GM23338 (cell line): ENCODE results near the gene SPC24. TPM values are rescaled to one million over a fixed set of nuclear protein-coding genes. Genes with fewer than 3 reads are reported as not detected.

Source experiments
- ATAC-seq: fragments of 200-7000 bp; cut with Tn5 transposase; 3 replicates; pipeline ENCODE4 v1.9.1; 2020
- DNase-seq: peaks from one replicate; pipeline ENCODE4 v3.0.0-alpha.2; 2015; ENCODE audit warnings: low spot score
- H2AFZ ChIP-seq: fragments of 200-600 bp; sonication (generic); 2 replicates; pipeline ENCODE4 v1.8.0; 2016; ENCODE audit warnings: antibody characterized with exemption, mild to moderate bottlenecking, moderate library complexity
- H3F3A ChIP-seq: fragments of 200-600 bp; sonication (generic); replicated peaks from 2 replicates; pipeline ENCODE4 v1.8.0; 2017; ENCODE audit warnings: antibody characterized with exemption, mixed run types, low read depth
- H3K27ac ChIP-seq: fragments of 200-600 bp; sonication (generic); 2 replicates; pipeline ENCODE4 v1.6.1; 2016; ENCODE audit warnings: low read depth
- H3K27me3 ChIP-seq: fragments of 200-600 bp; sonication (generic); 2 replicates; pipeline ENCODE4 v1.8.0; 2016; ENCODE audit warnings: mild to moderate bottlenecking, mixed run types, moderate library complexity; ENCODE audit not compliant: insufficient read depth
- H3K36me3 ChIP-seq: fragments of 200-600 bp; sonication (generic); 2 replicates; pipeline ENCODE4 v1.8.0; 2016; ENCODE audit warnings: mild to moderate bottlenecking; ENCODE audit not compliant: insufficient read depth
- H3K4me1 ChIP-seq: fragments of 200-600 bp; sonication (generic); 2 replicates; pipeline ENCODE4 v1.8.0; 2016; ENCODE audit warnings: mild to moderate bottlenecking, moderate library complexity; ENCODE audit not compliant: insufficient read depth
- H3K4me2 ChIP-seq: fragments of 200-600 bp; sonication (generic); 2 replicates; pipeline ENCODE4 v1.7.1; 2017; ENCODE audit warnings: mixed run types
- H3K4me3 ChIP-seq: fragments of 200-600 bp; sonication (generic); 2 replicates; pipeline ENCODE4 v1.6.1; 2016; ENCODE audit warnings: mixed run types
- H3K79me2 ChIP-seq: fragments of 200-600 bp; sonication (generic); replicated peaks from 2 replicates; pipeline ENCODE4 v1.8.0; 2017; ENCODE audit warnings: mild to moderate bottlenecking; ENCODE audit not compliant: insufficient read depth
- H3K9me2 ChIP-seq: fragments of 200-600 bp; sonication (generic); 2 replicates; pipeline ENCODE4 v1.8.0; 2017; ENCODE audit not compliant: insufficient read depth
- H4K20me1 ChIP-seq: fragments of 200-600 bp; sonication (generic); replicated peaks from 2 replicates; pipeline ENCODE4 v1.8.0; 2017; ENCODE audit warnings: mild to moderate bottlenecking; ENCODE audit not compliant: insufficient read depth
- H3K27ac Mint-ChIP-seq: 2 replicates; pipeline ENCODE4 v1.8.0; 2020; ENCODE audit warnings: inconsistent platforms, mild to moderate bottlenecking, moderate library complexity, mixed read lengths
- H3K27me3 Mint-ChIP-seq: 3 replicates; pipeline ENCODE4 v1.8.0; 2022; ENCODE audit warnings: low read depth, mild to moderate bottlenecking, moderate library complexity, mixed read lengths, inconsistent platforms; ENCODE audit not compliant: insufficient read depth, poor library complexity
- H3K36me3 Mint-ChIP-seq: 3 replicates; pipeline ENCODE4 v1.8.0; 2021; ENCODE audit warnings: low read depth, mild to moderate bottlenecking, inconsistent platforms, moderate library complexity, mixed read lengths
- H3K4me1 Mint-ChIP-seq: 3 replicates; pipeline ENCODE4 v1.8.0; 2020; ENCODE audit warnings: mild to moderate bottlenecking, inconsistent platforms, mixed read lengths
- H3K4me3 Mint-ChIP-seq: 3 replicates; pipeline ENCODE4 v1.8.0; 2021; ENCODE audit warnings: moderate library complexity, mild to moderate bottlenecking, inconsistent platforms, mixed read lengths
- H3K9me3 Mint-ChIP-seq: 3 replicates; pipeline ENCODE4 v1.8.0; 2020; ENCODE audit warnings: moderate library complexity, mild to moderate bottlenecking, inconsistent platforms, mixed read lengths
- ETS1 ChIP-seq: IDR thresholded peaks from 2 replicates; pipeline ENCODE4 v1.6.1; 2016; ENCODE audit warnings: antibody characterized with exemption
- EZH2 ChIP-seq: fragments of 200-600 bp; sonication (generic); IDR thresholded peaks from one replicate; pipeline ENCODE4 v1.8.0; 2017; ENCODE audit warnings: antibody characterized with exemption, mild to moderate bottlenecking, low read depth; ENCODE audit not compliant: unreplicated experiment
- polyA plus RNA-seq: library from polyadenylated mRNA; unstranded; fragments of >200 nt; fragmentation: Nextera tagmentation; extraction: Ambion mirVana; gene quantifications from 2 replicates; pipeline ENCODE4 v1.2.1, GENCODE V29; 2016
- total RNA-seq: library from RNA; depleted of rRNA; stranded (reverse); fragments of >200 nt; shearing (Covaris generic); gene quantifications from 2 replicates; pipeline ENCODE4 v1.2.3, GENCODE V29; 2014
- TF ChIP-seq, protein P1 (sequence below): fragments of 250-450 bp; sonication (Bioruptor Pico); IDR thresholded peaks from 2 replicates; pipeline ENCODE4 v1.5.0; 2020; ENCODE audit warnings: mild to moderate bottlenecking, moderate library complexity

The SPC24 gene
- total and polyA plus RNA-seq, 2 experiments from 2014 or later = 38.7 to 40.6 TPM

DNA sequence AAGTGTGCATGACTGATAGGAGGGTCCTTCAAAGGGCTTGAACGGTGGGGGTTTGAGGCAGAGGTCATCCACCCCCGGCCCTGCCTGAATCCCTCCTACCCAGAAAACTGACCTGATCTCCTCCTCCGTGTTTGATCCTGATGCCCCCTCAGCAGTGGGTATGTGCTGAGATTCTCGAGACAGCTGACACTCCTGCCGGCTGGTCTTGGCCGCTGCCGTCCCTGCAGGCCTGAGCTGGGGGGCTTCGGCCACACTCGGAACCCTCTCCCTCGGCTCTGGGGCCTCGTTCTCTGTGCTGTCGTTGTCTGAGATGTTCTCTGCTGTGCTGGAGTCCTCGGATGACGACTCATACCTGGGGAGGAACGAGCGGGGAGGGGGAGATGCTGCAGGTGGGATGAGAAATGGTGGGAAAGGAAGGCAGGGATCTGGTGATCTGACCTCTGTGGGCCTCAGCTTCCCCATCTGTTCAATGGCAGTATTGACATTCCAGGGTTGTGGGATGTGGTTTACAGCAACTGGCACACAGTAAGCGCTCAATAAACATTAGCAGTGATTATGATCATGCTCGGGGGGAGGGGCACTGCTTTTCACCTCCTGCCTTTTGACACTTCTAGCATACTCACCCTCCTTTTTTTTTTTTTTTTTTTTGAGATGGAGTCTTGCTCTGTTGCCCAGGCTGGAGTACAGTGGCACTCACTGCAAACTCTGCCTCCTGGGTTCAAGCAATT, 21.0 kb upstream of the SPC24 start:
- H3K36me3 ChIP-seq = peaks cover 5% of the 10 kb centered on the region; the same call in 1 of the 2 replicates
- no peak for ATAC-seq
- Mint-ChIP-seq H3K4me3 (no peak overlapping the region), H3K36me3 (peaks cover 34% of the 10 kb centered on the region), H3K4me1 (no peaks in the 10 kb centered on the region), H3K27me3 (peaks cover 3% of the 10 kb centered on the region), H3K9me3 (no peaks in the 10 kb centered on the region), H3K27ac (no peak overlapping the region)
- no peaks in the 10 kb centered on the region; the same call in none of the 2 replicates for H4K20me1 ChIP-seq
- TF ChIP-seq, protein P1, sequence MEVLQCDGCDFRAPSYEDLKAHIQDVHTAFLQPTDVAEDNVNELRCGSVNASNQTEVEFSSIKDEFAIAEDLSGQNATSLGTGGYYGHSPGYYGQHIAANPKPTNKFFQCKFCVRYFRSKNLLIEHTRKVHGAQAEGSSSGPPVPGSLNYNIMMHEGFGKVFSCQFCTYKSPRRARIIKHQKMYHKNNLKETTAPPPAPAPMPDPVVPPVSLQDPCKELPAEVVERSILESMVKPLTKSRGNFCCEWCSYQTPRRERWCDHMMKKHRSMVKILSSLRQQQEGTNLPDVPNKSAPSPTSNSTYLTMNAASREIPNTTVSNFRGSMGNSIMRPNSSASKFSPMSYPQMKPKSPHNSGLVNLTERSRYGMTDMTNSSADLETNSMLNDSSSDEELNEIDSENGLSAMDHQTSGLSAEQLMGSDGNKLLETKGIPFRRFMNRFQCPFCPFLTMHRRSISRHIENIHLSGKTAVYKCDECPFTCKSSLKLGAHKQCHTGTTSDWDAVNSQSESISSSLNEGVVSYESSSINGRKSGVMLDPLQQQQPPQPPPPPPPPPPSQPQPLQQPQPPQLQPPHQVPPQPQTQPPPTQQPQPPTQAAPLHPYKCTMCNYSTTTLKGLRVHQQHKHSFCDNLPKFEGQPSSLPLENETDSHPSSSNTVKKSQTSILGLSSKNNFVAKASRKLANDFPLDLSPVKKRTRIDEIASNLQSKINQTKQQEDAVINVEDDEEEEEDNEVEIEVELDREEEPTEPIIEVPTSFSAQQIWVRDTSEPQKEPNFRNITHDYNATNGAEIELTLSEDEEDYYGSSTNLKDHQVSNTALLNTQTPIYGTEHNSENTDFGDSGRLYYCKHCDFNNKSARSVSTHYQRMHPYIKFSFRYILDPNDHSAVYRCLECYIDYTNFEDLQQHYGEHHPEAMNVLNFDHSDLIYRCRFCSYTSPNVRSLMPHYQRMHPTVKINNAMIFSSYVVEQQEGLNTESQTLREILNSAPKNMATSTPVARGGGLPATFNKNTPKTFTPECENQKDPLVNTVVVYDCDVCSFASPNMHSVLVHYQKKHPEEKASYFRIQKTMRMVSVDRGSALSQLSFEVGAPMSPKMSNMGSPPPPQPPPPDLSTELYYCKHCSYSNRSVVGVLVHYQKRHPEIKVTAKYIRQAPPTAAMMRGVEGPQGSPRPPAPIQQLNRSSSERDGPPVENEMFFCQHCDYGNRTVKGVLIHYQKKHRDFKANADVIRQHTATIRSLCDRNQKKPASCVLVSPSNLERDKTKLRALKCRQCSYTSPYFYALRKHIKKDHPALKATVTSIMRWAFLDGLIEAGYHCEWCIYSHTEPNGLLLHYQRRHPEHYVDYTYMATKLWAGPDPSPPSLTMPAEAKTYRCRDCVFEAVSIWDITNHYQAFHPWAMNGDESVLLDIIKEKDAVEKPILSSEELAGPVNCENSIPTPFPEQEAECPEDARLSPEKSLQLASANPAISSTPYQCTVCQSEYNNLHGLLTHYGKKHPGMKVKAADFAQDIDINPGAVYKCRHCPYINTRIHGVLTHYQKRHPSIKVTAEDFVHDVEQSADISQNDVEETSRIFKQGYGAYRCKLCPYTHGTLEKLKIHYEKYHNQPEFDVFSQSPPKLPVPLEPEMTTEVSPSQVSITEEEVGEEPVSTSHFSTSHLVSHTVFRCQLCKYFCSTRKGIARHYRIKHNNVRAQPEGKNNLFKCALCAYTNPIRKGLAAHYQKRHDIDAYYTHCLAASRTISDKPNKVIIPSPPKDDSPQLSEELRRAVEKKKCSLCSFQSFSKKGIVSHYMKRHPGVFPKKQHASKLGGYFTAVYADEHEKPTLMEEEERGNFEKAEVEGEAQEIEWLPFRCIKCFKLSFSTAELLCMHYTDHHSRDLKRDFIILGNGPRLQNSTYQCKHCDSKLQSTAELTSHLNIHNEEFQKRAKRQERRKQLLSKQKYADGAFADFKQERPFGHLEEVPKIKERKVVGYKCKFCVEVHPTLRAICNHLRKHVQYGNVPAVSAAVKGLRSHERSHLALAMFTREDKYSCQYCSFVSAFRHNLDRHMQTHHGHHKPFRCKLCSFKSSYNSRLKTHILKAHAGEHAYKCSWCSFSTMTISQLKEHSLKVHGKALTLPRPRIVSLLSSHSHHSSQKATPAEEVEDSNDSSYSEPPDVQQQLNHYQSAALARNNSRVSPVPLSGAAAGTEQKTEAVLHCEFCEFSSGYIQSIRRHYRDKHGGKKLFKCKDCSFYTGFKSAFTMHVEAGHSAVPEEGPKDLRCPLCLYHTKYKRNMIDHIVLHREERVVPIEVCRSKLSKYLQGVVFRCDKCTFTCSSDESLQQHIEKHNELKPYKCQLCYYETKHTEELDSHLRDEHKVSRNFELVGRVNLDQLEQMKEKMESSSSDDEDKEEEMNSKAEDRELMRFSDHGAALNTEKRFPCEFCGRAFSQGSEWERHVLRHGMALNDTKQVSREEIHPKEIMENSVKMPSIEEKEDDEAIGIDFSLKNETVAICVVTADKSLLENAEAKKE (CRISPR knock-in tag) = no peak
- TF ChIP-seq ETS1 (no peak), EZH2 (no peak)
- H3F3A ChIP-seq = 0 out of 2 replicates have a peak, but pooled peaks cover 3% of the 10 kb centered on the region
- no peak overlapping the region for H2AFZ ChIP-seq
- no peak for DNase-seq
- H3K79me2 ChIP-seq = no peaks in the 10 kb centered on the region
- no peak overlapping the region for H3K27ac ChIP-seq
- H3K4me1 ChIP-seq = no peaks in the 10 kb centered on the region; the same call in 1 of the 2 replicates
- H3K27me3 ChIP-seq = no peaks in the 10 kb centered on the region
- H3K4me2 ChIP-seq = no peak overlapping the region
- no peaks in the 10 kb centered on the region for H3K9me2 ChIP-seq
- H3K4me3 ChIP-seq = no peak overlapping the region
